H9 (cell line): ENCODE results near the gene PDK4. TPM values are rescaled to one million over a fixed set of nuclear protein-coding genes. Genes with fewer than 3 reads are reported as not detected.

Experiments used
- DNase-seq: peaks from one replicate; pipeline ENCODE4 v3.0.0-alpha.2; 2017
- H2AFZ ChIP-seq: one replicate; pipeline ENCODE4 v1.6.1; 2013; ENCODE audit warnings: mild to moderate bottlenecking, low read length, control low read depth, moderate library complexity
- H2AK5ac ChIP-seq: 2 replicates; pipeline ENCODE4 v1.6.1; 2013; ENCODE audit warnings: low read length, control low read depth, mixed read lengths; ENCODE audit not compliant: insufficient read length
- H2BK120ac ChIP-seq: one replicate; pipeline ENCODE4 v1.6.1; 2013; ENCODE audit warnings: low read depth, mild to moderate bottlenecking, low read length, control low read depth, inconsistent platforms; ENCODE audit not compliant: poor library complexity, severe bottlenecking
- H2BK12ac ChIP-seq: 2 replicates; pipeline ENCODE4 v1.6.1; 2013; ENCODE audit warnings: low read length, control low read depth, mixed read lengths, low read depth; ENCODE audit not compliant: insufficient read length
- H2BK15ac ChIP-seq: 2 replicates; pipeline ENCODE4 v1.6.1; 2013; ENCODE audit warnings: low read depth, low read length, control low read depth
- H2BK20ac ChIP-seq: one replicate; pipeline ENCODE4 v1.6.1; 2013; ENCODE audit warnings: low read depth, mild to moderate bottlenecking, low read length, control low read depth, inconsistent platforms; ENCODE audit not compliant: poor library complexity, severe bottlenecking
- H2BK5ac ChIP-seq: 2 replicates; pipeline ENCODE4 v1.6.1; 2013; ENCODE audit warnings: low read length, control low read depth, mixed read lengths; ENCODE audit not compliant: insufficient read length
- H3K14ac ChIP-seq: 2 replicates; pipeline ENCODE4 v1.6.1; 2013; ENCODE audit warnings: low read length, control low read depth; ENCODE audit not compliant: insufficient read depth
- H3K18ac ChIP-seq: 2 replicates; pipeline ENCODE4 v1.6.1; 2013; ENCODE audit warnings: low read depth, mild to moderate bottlenecking, mixed read lengths, low read length, control low read depth; ENCODE audit not compliant: insufficient read length
- H3K23ac ChIP-seq: 2 replicates; pipeline ENCODE4 v1.6.1; 2013; ENCODE audit warnings: low read length, control low read depth, mixed read lengths, low read depth; ENCODE audit not compliant: insufficient read length
- H3K23me2 ChIP-seq: 2 replicates; pipeline ENCODE4 v1.6.1; 2013; ENCODE audit warnings: low read depth, mild to moderate bottlenecking, mixed read lengths, low read length, control low read depth; ENCODE audit not compliant: insufficient read length, poor library complexity, severe bottlenecking
- H3K27ac ChIP-seq: 2 replicates; pipeline ENCODE4 v1.5.1; 2013; ENCODE audit warnings: low read length, control low read depth, mixed read lengths, low read depth; ENCODE audit not compliant: insufficient read length
- H3K27me3 ChIP-seq: 2 replicates; pipeline ENCODE4 v1.6.1; 2013; ENCODE audit warnings: low read length, control low read depth, inconsistent platforms; ENCODE audit not compliant: insufficient read depth
- H3K4ac ChIP-seq: 2 replicates; pipeline ENCODE4 v1.6.1; 2013; ENCODE audit warnings: low read depth, mild to moderate bottlenecking, control low read depth, inconsistent platforms, low read length, moderate library complexity
- H3K4me1 ChIP-seq: 2 replicates; pipeline ENCODE4 v1.6.1; 2013; ENCODE audit warnings: low read length, control low read depth, inconsistent platforms; ENCODE audit not compliant: insufficient read depth
- H3K4me2 ChIP-seq: 2 replicates; pipeline ENCODE4 v1.6.1; 2013; ENCODE audit warnings: low read length, control low read depth, mixed read lengths; ENCODE audit not compliant: insufficient read length, insufficient read depth
- H3K56ac ChIP-seq: 2 replicates; pipeline ENCODE4 v1.6.1; 2013; ENCODE audit warnings: low read depth, mild to moderate bottlenecking, mixed read lengths, low read length, control low read depth; ENCODE audit not compliant: insufficient read length
- H3K79me1 ChIP-seq: 2 replicates; pipeline ENCODE4 v1.6.1; 2013; ENCODE audit warnings: low read depth, mild to moderate bottlenecking, moderate library complexity, low read length, control low read depth, inconsistent platforms; ENCODE audit not compliant: insufficient read depth, poor library complexity, severe bottlenecking
- H3K79me2 ChIP-seq: 2 replicates; pipeline ENCODE4 v1.6.1; 2013; ENCODE audit warnings: low read length, control low read depth, inconsistent platforms; ENCODE audit not compliant: insufficient read depth
- H3K9ac ChIP-seq: 2 replicates; pipeline ENCODE4 v1.6.1; 2013; ENCODE audit warnings: low read length, control low read depth, mixed read lengths; ENCODE audit not compliant: insufficient read length; ENCODE audit errors: extremely low read depth
- H3K9me3 ChIP-seq: one replicate; pipeline ENCODE4 v1.6.1; 2013; ENCODE audit warnings: low read depth, low read length, inconsistent platforms; ENCODE audit not compliant: control insufficient read depth
- H3T11ph ChIP-seq: one replicate; pipeline ENCODE4 v1.6.1; 2013; ENCODE audit warnings: mild to moderate bottlenecking, low read length, control low read depth, inconsistent platforms
- H4K20me1 ChIP-seq: one replicate; pipeline ENCODE4 v1.6.1; 2013; ENCODE audit not compliant: control insufficient read depth, insufficient read length, insufficient read depth
- H4K5ac ChIP-seq: 2 replicates; pipeline ENCODE4 v1.6.1; 2013; ENCODE audit warnings: low read depth, mild to moderate bottlenecking, mixed read lengths, low read length, control low read depth; ENCODE audit not compliant: insufficient read length
- H4K8ac ChIP-seq: replicated peaks from 2 replicates; pipeline ENCODE4 v1.6.1; 2013; ENCODE audit warnings: low read length, control low read depth, mixed read lengths, low read depth; ENCODE audit not compliant: insufficient read length
- H4K91ac ChIP-seq: 2 replicates; pipeline ENCODE4 v1.6.1; 2013; ENCODE audit warnings: low read depth, mild to moderate bottlenecking, moderate library complexity, mixed read lengths, low read length, control low read depth; ENCODE audit not compliant: insufficient read length
- H3K27ac Mint-ChIP-seq, 3 experiments: 2 replicates in 2 of 3; 3 replicates in 1 of 3; pipeline ENCODE4 v1.8.0; 2020 to 2021; ENCODE audit warnings: mixed read lengths in 3 of 3, mild to moderate bottlenecking in 1 of 3, moderate library complexity in 1 of 3
- H3K27me3 Mint-ChIP-seq: 2 replicates; pipeline ENCODE4 v1.8.0; 2021; ENCODE audit warnings: low read depth, mild to moderate bottlenecking, moderate library complexity, mixed read lengths
- H3K36me3 Mint-ChIP-seq, 3 experiments: 2 replicates in 2 of 3; 3 replicates in 1 of 3; pipeline ENCODE4 v1.8.0; 2020 to 2021; ENCODE audit warnings: low read depth in 3 of 3, mixed read lengths in 3 of 3; ENCODE audit not compliant: insufficient read depth in 1 of 3
- H3K4me1 Mint-ChIP-seq, 2 experiments: 2 replicates each; pipeline ENCODE4 v1.8.0; 2020; ENCODE audit warnings: mixed read lengths in 2 of 2
- H3K4me3 Mint-ChIP-seq, 2 experiments: 2 replicates in 1 of 2; 3 replicates in 1 of 2; pipeline ENCODE4 v1.8.0; 2020 to 2021; ENCODE audit warnings: mild to moderate bottlenecking in 2 of 2, mixed read lengths in 2 of 2, moderate library complexity in 1 of 2
- H3K9me3 Mint-ChIP-seq, 2 experiments: 2 replicates in 1 of 2; 3 replicates in 1 of 2; pipeline ENCODE4 v1.8.0; 2020; ENCODE audit warnings: mild to moderate bottlenecking in 2 of 2, mixed read lengths in 2 of 2, moderate library complexity in 1 of 2
- CTCF ChIP-seq: fragments of 200-600 bp; sonication (generic); conservative IDR thresholded peaks from 3 replicates; pipeline ENCODE4 v1.8.0; 2021; ENCODE audit warnings: antibody characterized with exemption, mild to moderate bottlenecking
- WGBS: extraction: QIAGEN DNeasy Blood & Tissue Kit; methylation state at CpG from one replicate; pipeline ENCODE4 v1.1.7; 2013; ENCODE audit warnings: missing lambda C conversion rate, low lambda C conversion rate, mixed read lengths; ENCODE audit not compliant: insufficient read length; ENCODE audit errors: extremely low coverage; 5-methylcytosine and 5-hydroxymethylcytosine counted together
- total RNA-seq: library from RNA; stranded (reverse); gene quantifications from 2 replicates; pipeline ENCODE4 v1.2.1, GENCODE V29; 2021

Gene PDK4
- total RNA-seq, 1 experiment from 2014 or later, result not detected

- Histone ChIP-seq H2BK120ac (no peak overlapping the region), H3K9ac (no peak overlapping the region), H2BK15ac (no peak overlapping the region), H2AK5ac (no peak overlapping the region), H3K23me2 (no peaks in the 10 kb centered on the region), H3K79me1 (no peaks in the 10 kb centered on the region), H3K4me1 (no peaks in the 10 kb centered on the region), H4K5ac (no peak overlapping the region), H2BK12ac (no peak overlapping the region), H3K23ac (no peak overlapping the region), H3K4ac (no peak overlapping the region), H3K27me3 (no peaks in the 10 kb centered on the region), H3K56ac (no peak overlapping the region), H3K14ac (no peak overlapping the region), H3K79me2 (no peaks in the 10 kb centered on the region), H3K18ac (no peak overlapping the region), H3K27ac (no peak overlapping the region), H2BK20ac (no peak overlapping the region), H2BK5ac (no peak overlapping the region), H4K91ac (no peak overlapping the region), H4K8ac (no peak overlapping the region), H3K9me3 (no peaks in the 10 kb centered on the region), H4K20me1 (no peaks in the 10 kb centered on the region), H3K4me2 (no peak overlapping the region), H2AFZ (no peak overlapping the region), H3T11ph (no peak overlapping the region)
- Mint-ChIP-seq H3K27me3 (peaks cover 13% of the 10 kb centered on the region), H3K27ac (no peak overlapping the region), H3K4me3 (no peak overlapping the region), H3K9me3 (no peaks in the 10 kb centered on the region), H3K36me3 (no peaks in the 10 kb centered on the region), H3K4me1 (peaks cover 8 to 9% of the 10 kb centered on the region in 2 experiments; a peak in 3 of 4 replicates)
- no peak for DNase-seq
- WGBS, result no CpG with 5 or more reads among the region's 1 CpG
- TF ChIP-seq CTCF, result no peak
Observed at GRCh38 chr7:95589766-95590165, 6.5 kb downstream of the PDK4 start.
